GM19372 (cell line): ENCODE data around the gene FGF2.

ENCODE experiments used
- ATAC-seq: cut with Tn5 transposase; IDR thresholded peaks from one replicate; pipeline ENCODE4 v1.9.1; 2021; ENCODE audit warnings: mild to moderate bottlenecking, low read depth, moderate library complexity; ENCODE audit not compliant: unreplicated experiment

The FGF2 gene

DNA sequence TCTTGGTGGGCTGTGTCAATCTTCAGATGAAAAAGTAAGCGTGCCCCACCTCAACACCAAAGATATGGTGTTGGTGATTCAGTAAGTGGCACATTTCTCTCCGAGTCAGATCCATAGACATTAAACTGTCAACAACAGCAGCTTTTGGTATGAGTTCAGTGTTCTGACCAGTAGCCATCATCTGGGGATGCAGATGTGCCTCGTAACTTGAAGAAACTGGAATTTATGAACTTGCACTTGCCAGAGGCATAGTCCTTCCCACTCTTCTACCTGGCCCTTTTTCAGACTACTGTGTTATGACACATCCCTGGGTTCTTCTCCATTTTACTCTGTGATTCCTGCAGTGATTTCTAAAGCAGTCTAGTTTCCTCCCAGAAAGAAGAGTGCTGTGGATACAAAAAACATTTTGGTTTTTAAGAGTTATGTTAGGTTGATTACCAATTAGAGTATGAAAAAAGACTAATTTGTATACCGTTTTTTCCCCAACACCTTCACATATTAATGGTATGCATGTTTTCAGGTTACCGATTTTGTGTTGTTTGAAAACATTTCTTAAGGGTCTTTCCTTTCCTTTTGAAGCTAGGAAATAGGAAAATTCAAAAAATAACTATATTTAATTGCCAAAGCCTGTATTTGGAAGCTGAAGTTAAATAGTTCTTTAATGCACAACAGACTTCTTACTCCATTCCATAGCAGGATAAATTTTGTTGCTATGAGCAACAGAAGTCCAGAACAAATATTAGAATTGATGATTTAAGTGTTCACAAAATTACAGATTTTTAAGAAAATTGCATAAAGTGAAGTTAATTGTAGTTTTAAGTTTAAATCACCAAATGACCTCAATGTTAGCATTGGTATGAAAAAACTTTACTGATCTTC is 56.5 kb downstream of the FGF2 start:
- no peak for ATAC-seq

GRCh38 chr4:122884499-122884898 is 57.9 kb downstream of the FGF2 start:
- no peak for ATAC-seq

- no peak for ATAC-seq
Observed at GRCh38 chr4:122889726-122890125, 63.1 kb downstream of the FGF2 start.

- no peak for ATAC-seq
Observed at GRCh38 chr4:122890147-122890795, 63.6 kb downstream of the FGF2 start.

DNA sequence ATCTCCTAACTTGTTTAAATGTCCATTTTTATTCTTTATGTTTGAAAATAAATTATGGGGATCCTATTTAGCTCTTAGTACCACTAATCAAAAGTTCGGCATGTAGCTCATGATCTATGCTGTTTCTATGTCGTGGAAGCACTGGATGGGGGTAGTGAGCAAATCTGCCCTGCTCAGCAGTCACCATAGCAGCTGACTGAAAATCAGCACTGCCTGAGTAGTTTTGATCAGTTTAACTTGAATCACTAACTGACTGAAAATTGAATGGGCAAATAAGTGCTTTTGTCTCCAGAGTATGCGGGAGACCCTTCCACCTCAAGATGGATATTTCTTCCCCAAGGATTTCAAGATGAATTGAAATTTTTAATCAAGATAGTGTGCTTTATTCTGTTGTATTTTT is 68.2 kb downstream of the FGF2 start:
- no peak for ATAC-seq

DNA sequence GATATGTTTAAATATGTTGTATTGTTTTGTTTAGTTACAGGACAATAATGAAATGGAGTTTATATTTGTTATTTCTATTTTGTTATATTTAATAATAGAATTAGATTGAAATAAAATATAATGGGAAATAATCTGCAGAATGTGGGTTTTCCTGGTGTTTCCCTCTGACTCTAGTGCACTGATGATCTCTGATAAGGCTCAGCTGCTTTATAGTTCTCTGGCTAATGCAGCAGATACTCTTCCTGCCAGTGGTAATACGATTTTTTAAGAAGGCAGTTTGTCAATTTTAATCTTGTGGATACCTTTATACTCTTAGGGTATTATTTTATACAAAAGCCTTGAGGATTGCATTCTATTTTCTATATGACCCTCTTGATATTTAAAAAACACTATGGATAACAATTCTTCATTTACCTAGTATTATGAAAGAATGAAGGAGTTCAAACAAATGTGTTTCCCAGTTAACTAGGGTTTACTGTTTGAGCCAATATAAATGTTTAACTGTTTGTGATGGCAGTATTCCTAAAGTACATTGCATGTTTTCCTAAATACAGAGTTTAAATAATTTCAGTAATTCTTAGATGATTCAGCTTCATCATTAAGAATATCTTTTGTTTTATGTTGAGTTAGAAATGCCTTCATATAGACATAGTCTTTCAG is 68.8 kb downstream of the FGF2 start:
- ATAC-seq = no peak

DNA sequence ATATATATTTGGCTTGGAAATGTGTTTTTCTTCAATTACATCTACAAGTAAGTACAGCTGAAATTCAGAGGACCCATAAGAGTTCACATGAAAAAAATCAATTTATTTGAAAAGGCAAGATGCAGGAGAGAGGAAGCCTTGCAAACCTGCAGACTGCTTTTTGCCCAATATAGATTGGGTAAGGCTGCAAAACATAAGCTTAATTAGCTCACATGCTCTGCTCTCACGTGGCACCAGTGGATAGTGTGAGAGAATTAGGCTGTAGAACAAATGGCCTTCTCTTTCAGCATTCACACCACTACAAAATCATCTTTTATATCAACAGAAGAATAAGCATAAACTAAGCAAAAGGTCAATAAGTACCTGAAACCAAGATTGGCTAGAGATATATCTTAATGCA is 69.6 kb downstream of the FGF2 start:
- ATAC-seq = no peak

DNA sequence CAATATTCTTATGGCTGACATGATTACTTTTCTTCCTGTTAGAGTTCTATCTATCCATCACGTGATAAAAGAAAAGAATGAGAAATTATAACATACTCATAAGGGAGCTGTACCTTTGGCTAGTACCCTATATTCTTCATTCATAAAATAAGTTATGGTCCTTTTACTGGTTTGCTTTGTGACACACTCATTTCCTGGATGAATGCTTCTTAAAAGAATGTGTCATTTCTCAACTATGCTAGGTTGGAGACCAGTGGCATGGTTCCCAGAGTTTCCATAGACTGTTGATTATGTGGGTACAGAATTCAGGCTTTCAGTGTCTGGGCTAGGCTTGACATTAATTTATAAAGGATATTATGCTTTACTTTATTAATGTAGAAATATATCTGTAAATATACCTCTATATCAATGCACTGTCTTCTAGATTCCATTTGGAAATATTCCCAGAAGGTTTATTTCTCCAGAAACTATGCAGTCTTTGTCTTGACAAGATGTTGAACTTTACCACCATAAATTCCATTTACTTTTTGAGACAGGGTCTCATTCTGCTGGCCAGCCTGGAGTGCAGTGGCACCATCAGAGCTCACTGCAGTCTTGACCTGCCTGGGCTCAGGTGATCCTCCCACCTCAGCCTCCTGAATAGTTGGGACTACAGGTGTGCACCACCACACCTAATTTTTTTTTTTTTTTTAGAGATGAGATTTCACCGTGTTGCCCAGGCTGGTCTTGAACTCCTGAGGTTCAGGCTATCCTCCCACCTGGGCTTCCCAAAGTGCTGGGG is 71.9 kb downstream of the FGF2 start:
- ATAC-seq = no peak

GRCh38 chr4:122899682-122900081 is 73.1 kb downstream of the FGF2 start:
- ATAC-seq = no peak

DNA sequence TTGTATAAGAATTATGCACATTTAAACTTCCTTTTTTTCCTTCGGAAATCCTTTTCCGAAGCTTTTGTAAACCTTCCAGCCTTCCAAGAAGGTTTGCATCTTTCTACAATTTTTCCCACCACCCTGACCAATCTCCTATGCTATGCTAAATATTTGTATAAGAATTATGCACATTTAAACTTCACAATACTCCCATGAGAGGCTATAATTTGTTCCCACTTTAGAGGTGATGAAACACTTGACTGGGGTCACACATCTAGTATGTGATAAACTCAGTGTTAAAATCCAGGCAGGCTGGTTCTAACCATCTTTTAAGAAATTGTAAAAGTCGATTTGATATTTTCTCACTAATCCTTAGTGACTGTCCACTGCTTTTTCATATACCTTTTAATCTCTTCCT is 73.7 kb downstream of the FGF2 start:
- ATAC-seq = no peak

GRCh38 chr4:122901247-122902010 is 74.8 kb downstream of the FGF2 start:
- ATAC-seq = no peak

GRCh38 chr4:122903766-122904288 is 77.2 kb downstream of the FGF2 start:
- no peak for ATAC-seq

- no peak for ATAC-seq
Observed at GRCh38 chr4:122906859-122907305, 80.3 kb downstream of the FGF2 start.

DNA sequence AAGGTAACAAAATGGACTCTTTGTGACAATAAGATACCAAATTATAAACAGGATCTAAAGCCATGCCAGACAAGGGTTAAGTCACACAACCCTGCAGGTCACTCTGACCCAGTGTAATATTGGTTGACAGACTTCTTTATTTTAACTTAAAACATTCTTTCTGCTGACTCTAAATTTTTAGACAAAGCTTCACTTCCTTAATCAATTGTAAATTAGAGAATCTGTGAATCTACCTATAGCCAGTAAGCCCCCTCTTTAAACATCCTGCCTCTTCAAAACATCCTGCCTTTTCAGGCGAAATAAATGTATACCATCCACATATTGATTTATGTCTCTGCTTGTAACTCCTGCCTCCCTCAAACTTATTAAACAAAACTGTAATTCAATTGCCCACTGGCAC is 81.6 kb downstream of the FGF2 start:
- no peak for ATAC-seq

DNA sequence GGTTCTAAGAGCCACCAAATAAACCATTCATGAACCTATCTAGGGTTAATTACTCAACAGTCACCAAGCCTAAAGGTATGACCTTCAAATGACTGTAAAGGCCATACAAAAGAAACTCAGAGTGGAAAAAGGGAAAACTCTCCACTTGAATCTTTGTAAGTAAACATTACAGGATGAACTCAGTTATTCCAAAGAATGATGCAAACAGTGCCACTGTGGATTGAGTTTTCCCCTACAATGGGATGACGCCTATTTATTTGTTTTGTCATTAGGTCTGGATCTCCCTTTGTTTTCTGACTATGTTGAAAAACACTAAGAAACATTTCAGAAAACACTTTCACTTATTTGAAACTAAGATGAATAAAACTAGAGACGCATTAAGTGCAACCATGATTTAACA is 83.1 kb downstream of the FGF2 start:
- no peak for ATAC-seq

DNA sequence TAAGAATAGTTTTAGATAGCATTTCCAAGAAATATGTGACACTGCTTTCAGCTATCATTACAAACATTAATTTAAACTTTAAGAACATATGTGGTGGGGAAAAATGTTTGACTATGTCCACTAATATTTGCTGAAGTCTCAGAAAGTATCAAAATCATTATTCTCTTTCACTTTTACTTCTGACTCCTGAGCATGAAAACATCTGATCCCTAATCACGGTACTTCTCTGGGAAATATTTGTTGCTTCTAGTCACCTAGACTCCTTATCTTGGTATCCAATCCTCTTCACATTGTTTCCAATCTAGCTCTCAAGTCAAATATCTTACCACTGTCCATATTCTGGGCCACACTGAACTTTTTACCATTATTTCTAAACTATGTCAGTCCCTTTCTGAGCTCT is 85.0 kb downstream of the FGF2 start:
- no peak for ATAC-seq

DNA sequence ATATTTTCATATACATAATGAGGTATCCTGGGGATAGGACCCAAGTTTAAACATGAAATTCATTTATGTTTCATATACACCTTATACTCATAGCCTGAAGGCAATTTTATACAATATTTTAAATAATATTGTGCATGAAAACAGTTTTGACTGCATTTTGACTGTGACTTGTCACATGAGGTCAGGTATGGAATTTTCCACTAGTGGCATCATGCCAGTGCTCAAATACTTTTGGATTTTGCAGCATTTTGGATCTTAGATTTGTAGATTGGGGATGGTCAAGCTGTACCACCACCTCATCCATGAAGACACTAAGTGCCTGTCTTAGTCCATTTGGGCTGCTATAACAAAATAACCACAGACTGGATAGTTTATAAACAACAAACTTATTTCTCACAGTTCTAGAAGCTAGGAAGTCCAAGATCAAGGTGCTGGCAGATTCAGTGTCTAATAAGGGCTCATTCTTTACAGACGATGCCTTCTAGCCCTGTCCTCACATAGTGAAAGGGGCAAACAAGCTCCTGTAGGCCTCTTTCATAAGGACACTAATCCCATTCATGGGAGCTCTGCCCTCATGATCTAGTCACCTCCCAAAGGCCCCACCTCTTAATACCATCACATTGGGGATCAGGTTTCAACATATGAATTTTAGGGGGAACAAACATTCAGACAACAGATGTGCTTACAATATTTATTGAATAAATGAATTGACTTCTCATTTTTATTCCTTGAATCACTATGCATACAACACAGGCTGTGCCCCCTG is 86.4 kb downstream of the FGF2 start:
- ATAC-seq = no peak

DNA sequence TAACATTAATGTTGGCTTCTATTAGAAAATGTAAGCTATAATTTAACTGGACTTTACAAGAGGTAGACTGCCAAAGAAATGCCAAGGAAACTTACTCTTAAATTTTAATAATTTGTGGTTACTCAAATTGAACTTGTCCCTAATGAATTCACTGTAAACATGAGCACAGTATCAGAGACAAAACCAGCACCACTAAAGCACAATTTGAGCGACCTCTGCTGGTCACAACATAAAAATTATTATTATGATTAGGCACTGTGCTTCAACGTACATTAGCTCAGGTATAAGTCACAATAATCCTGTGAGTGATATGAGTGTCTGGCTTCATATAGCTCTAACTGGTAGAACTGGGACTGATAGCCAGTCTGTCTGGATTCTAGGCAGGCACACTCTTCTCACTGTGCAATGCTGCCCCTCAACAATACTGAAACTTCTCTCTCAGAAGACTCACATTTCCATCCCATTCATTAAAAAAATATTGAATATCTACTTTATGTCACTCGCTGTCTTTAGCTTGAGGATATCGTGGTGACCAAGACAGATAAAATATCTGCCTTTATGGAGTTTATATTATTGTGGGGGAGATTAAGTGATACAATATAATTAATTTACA is 87.8 kb downstream of the FGF2 start:
- ATAC-seq = peak; percentile 84

- ATAC-seq = no peak
Observed at GRCh38 chr4:122914938-122915337, 88.3 kb downstream of the FGF2 start.
